Epithelial cell of proximal tubule (primary cell): ENCODE measurements around the gene JHY. TPM values are rescaled to one million over a fixed set of nuclear protein-coding genes. Genes with fewer than 3 reads are reported as not detected.
A peak's percentile ranks its signal among the peaks of the same experiment; 100 is the strongest.
"Not testable (repeated sequence)": the region's sequence is repeated elsewhere in the genome, so short reads cannot be mapped to it uniquely, and the experiment has no call there.

Experiments used
- DNase-seq: peaks from one replicate; pipeline ENCODE4 v3.0.0-alpha.2; 2011; ENCODE audit warnings: low read depth
- H3K4me3 ChIP-seq: 2 replicates; pipeline ENCODE4 v1.5.1; 2011; ENCODE audit warnings: low read depth, mild to moderate bottlenecking, low read length
- CTCF ChIP-seq: conservative IDR thresholded peaks from 2 replicates; pipeline ENCODE4 v1.5.1; 2012; ENCODE audit warnings: low read depth, mild to moderate bottlenecking, low read length
- total RNA-seq: library from RNA; depleted of rRNA; stranded (reverse); fragments of >200 nt; gene quantifications from 2 replicates; pipeline ENCODE4 v1.2.3, GENCODE V29; 2015

The JHY gene
- total RNA-seq, 1 donor from 2014 or later, result 1.2 TPM

DNA sequence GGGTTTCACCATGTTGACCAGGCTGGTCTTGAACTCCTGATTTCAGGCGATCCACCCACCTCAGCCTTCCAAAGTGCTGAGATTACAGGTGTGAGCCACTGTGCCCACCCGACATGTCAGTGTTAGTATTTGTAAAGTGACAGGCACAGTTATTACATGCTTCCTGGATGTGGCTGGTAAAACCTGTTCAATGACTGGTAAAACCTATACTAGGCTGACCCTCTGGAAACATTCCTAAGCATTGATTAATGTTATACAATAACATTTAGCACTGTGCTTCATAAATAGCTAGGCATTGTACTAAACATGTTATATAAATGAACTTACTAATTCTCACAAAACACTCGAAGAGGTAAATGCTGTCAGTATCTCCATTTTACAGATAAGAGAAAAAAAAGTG is 20.9 kb upstream of the JHY start:
- no peak overlapping the region for H3K4me3 ChIP-seq
- TF ChIP-seq CTCF, result no peak
- no peak for DNase-seq

- no peak for DNase-seq
- TF ChIP-seq CTCF, result no peak
- H3K4me3 ChIP-seq, result no peak overlapping the region
Observed at GRCh38 chr11:122862091-122862490, 20.5 kb upstream of the JHY start.

- H3K4me3 ChIP-seq, DNase-seq: not testable (repeated sequence)
Observed at GRCh38 chr11:122863154-122863553, 19.4 kb upstream of the JHY start.

- no peak for DNase-seq
- TF ChIP-seq CTCF, result peak; percentile 97
Observed at GRCh38 chr11:122863704-122864326, 18.7 kb upstream of the JHY start.

GRCh38 chr11:122864386-122865115 is 18.0 kb upstream of the JHY start:
- no peak for TF ChIP-seq CTCF
- no peak for DNase-seq
- no peak overlapping the region for H3K4me3 ChIP-seq

More at GRCh38 chr11:122863704-122864326, 18.7 kb upstream of the JHY start:
- no peak overlapping the region for H3K4me3 ChIP-seq

DNA sequence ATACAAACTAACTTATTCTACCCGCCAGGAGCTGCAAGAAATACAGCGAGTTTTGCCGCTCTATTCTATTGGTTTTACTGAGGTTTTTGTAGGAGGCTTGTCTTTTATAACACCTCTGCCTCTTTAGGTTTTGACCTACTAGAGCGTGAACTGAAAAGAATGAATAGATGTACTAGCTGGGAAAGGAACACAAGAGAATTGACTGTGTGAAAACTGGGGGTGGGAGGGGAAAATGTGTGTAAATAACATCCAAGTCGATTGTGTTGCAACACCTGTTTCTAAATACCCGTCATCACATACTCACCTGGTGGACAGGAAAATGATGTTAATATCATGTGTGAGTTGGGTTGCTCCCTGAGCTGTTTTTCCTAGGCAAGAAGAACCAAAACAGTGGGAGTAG is 12.9 kb upstream of the JHY start:
- no peak overlapping the region for H3K4me3 ChIP-seq
- DNase-seq, result no peak
- no peak for TF ChIP-seq CTCF

GRCh38 chr11:122871302-122871701 is 11.3 kb upstream of the JHY start:
- no peak overlapping the region for H3K4me3 ChIP-seq
- DNase-seq, result no peak
- TF ChIP-seq CTCF, result no peak
